ENCODE data around the gene CPNE7. TPM values are rescaled to one million over a fixed set of nuclear protein-coding genes. Genes with fewer than 3 reads are reported as not detected.

The CPNE7 gene
- polyA plus RNA-seq, 3 donors = not detected

DNA sequence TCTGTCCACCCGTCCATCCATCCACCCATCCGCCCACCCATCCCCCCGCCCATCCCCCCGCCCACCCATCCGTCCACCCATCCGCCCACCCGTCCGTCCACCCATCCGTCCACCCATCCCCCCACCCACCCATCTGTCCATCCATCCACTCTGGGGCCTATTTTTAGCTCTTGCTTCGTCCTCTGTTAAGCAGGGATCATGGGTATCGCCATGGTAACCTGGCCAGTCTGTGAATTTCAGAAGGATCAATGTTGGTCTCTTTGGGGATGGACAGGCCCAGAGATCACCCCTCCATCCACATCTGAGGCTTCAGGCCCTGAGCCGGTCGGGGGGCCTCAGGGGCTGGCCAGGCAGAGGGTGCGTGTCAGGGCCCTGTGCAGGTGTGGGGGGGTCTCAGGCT, 22.6 kb downstream of the CPNE7 start:
- intact Hi-C loops (cut with micrococcal nuclease) = no loop called here
- H3K27me3 Mint-ChIP-seq (ENCODE audit: low read depth in 3 of 3) = peaks cover 2 to 22% (median 3%) of the 10 kb centered on the region in 3 donors
- no peaks in the 10 kb centered on the region for H4K20me1 ChIP-seq (ENCODE audit: insufficient read depth, low read length)

DNA sequence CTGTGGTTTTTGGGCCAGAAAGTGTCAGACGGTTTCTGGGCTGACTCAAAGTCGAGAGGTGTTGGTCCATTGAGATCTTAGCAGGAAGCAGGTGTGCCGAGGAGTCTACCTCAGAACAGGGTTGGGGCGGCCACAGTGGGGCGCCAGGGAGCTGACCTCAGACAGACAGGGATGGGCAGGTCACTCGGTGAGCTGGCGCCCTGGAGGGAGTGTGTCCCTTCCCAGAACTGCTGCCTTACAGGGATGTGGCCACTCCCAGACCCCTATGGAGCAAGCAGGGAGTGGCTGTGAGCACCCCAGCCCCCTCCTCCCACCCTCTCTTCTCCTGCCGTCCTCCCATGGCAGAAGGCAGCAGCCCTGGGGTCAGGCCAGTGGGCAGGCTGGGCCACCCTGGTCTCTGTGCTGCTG, 23.9 kb downstream of the CPNE7 start:
- Histone ChIP-seq H3K4me3 (replicated peaks in 1 of 3; ENCODE audit: low read depth in 2 of 3, low read length in 3 of 3) (no peak overlapping the region), H2AFZ (ENCODE audit: insufficient read depth, low read depth, low read length, poor library complexity, severe bottlenecking) (no peak overlapping the region), H3K4me1 (ENCODE audit: control insufficient read depth in 1 of 2, insufficient read depth in 2 of 2, low read length in 2 of 2) (peaks cover 0 to 8% of the 10 kb centered on the region in 2 donors), H4K20me1 (ENCODE audit: insufficient read depth, low read length) (no peaks in the 10 kb centered on the region), H3K4me2 (replicated peaks; ENCODE audit: extremely low read depth, low read length, poor library complexity, severe bottlenecking) (no peak overlapping the region), H3K9me3 (replicated peaks in 1 of 2; ENCODE audit: control insufficient read depth in 1 of 2, insufficient read depth in 1 of 2, low read length in 2 of 2) (no peaks in the 10 kb centered on the region), H3K79me2 (ENCODE audit: insufficient read depth, low read length) (no peaks in the 10 kb centered on the region), H3K9ac (ENCODE audit: insufficient read depth, low read length, poor library complexity, severe bottlenecking) (no peak overlapping the region), H3K27me3 (ENCODE audit: control insufficient read depth in 2 of 2, insufficient read depth in 2 of 2, low read length in 2 of 2) (no peaks in the 10 kb centered on the region), H3K36me3 (replicated peaks in 1 of 2; ENCODE audit: control insufficient read depth in 1 of 2, insufficient read depth in 2 of 2, low read length in 2 of 2) (no peaks in the 10 kb centered on the region), H3K27ac (ENCODE audit: low read depth in 1 of 2, low read length in 2 of 2) (no peak overlapping the region)
- Mint-ChIP-seq H3K9me3 (peaks cover 0 to 5% (median 0%) of the 10 kb centered on the region in 7 donors), H3K27ac (no peak overlapping the region), H3K36me3 (no peaks in the 10 kb centered on the region), H3K4me3 (no peak overlapping the region), H3K4me1 (peaks cover 7% of the 10 kb centered on the region), H3K27me3 (ENCODE audit: low read depth in 3 of 3) (peaks cover 2 to 23% (median 3%) of the 10 kb centered on the region in 3 donors)
- no peak for DNase-seq
- TF ChIP-seq, protein P1, sequence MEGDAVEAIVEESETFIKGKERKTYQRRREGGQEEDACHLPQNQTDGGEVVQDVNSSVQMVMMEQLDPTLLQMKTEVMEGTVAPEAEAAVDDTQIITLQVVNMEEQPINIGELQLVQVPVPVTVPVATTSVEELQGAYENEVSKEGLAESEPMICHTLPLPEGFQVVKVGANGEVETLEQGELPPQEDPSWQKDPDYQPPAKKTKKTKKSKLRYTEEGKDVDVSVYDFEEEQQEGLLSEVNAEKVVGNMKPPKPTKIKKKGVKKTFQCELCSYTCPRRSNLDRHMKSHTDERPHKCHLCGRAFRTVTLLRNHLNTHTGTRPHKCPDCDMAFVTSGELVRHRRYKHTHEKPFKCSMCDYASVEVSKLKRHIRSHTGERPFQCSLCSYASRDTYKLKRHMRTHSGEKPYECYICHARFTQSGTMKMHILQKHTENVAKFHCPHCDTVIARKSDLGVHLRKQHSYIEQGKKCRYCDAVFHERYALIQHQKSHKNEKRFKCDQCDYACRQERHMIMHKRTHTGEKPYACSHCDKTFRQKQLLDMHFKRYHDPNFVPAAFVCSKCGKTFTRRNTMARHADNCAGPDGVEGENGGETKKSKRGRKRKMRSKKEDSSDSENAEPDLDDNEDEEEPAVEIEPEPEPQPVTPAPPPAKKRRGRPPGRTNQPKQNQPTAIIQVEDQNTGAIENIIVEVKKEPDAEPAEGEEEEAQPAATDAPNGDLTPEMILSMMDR (IDR thresholded peaks at IDR 0.05) = no peak
- 41% methylated on average over 7 of the region's 8 CpGs for WGBS (ENCODE audit: insufficient coverage)
- intact Hi-C loops (cut with micrococcal nuclease) = no loop called here

More for the DNA sequence above, 22.6 kb downstream of the CPNE7 start:
- Mint-ChIP-seq H3K4me1 (peaks cover 7% of the 10 kb centered on the region), H3K9me3 (peaks cover 0 to 5% (median 0%) of the 10 kb centered on the region in 7 donors), H3K36me3 (no peaks in the 10 kb centered on the region), H3K4me3 (no peak overlapping the region), H3K27ac (no peak overlapping the region)
- Histone ChIP-seq H3K4me1 (ENCODE audit: control insufficient read depth in 1 of 2, insufficient read depth in 2 of 2, low read length in 2 of 2) (peaks cover 0 to 8% of the 10 kb centered on the region in 2 donors), H3K9me3 (replicated peaks in 1 of 2; ENCODE audit: control insufficient read depth in 1 of 2, insufficient read depth in 1 of 2, low read length in 2 of 2) (no peaks in the 10 kb centered on the region), H3K4me2 (replicated peaks; ENCODE audit: extremely low read depth, low read length, poor library complexity, severe bottlenecking) (no peak overlapping the region), H3K27ac (ENCODE audit: low read depth in 1 of 2, low read length in 2 of 2) (no peak overlapping the region), H3K36me3 (replicated peaks in 1 of 2; ENCODE audit: control insufficient read depth in 1 of 2, insufficient read depth in 2 of 2, low read length in 2 of 2) (no peaks in the 10 kb centered on the region), H3K4me3 (replicated peaks in 1 of 3; ENCODE audit: low read depth in 2 of 3, low read length in 3 of 3) (no peak overlapping the region), H3K9ac (ENCODE audit: insufficient read depth, low read length, poor library complexity, severe bottlenecking) (no peak overlapping the region), H3K79me2 (ENCODE audit: insufficient read depth, low read length) (no peaks in the 10 kb centered on the region), H2AFZ (ENCODE audit: insufficient read depth, low read depth, low read length, poor library complexity, severe bottlenecking) (no peak overlapping the region), H3K27me3 (ENCODE audit: control insufficient read depth in 2 of 2, insufficient read depth in 2 of 2, low read length in 2 of 2) (no peaks in the 10 kb centered on the region)
- DNase-seq = no peak
- TF ChIP-seq, protein P1 (IDR thresholded peaks at IDR 0.05) = no peak
- WGBS (ENCODE audit: insufficient coverage) = no CpG with 5 or more reads among the region's 14 CpGs
